SJSA1 (cell line): ENCODE measurements around the gene RANBP3. TPM values are rescaled to one million over a fixed set of nuclear protein-coding genes. Genes with fewer than 3 reads are reported as not detected.
A peak's percentile ranks its signal among the peaks of the same experiment; 100 is the strongest.

Source experiments
- DNase-seq, 2 experiments: peaks; one replicate each; pipeline ENCODE4 v3.0.0-alpha.2; 2015 to 2020; ENCODE audit warnings: low spot score in 2 of 2, low read depth in 1 of 2
- H3K27ac ChIP-seq: fragments of 250-450 bp; sonication (Bioruptor Pico); 2 replicates; pipeline ENCODE4 v1.5.1; 2020; ENCODE audit warnings: mild to moderate bottlenecking, moderate library complexity
- H3K27me3 ChIP-seq: fragments of 250-450 bp; sonication (Bioruptor Pico); replicated peaks from 2 replicates; pipeline ENCODE4 v1.5.1; 2020; ENCODE audit warnings: mild to moderate bottlenecking, moderate library complexity
- H3K36me3 ChIP-seq: fragments of 250-450 bp; sonication (Bioruptor Pico); 2 replicates; pipeline ENCODE4 v1.5.1; 2020; ENCODE audit warnings: mild to moderate bottlenecking
- H3K4me1 ChIP-seq: fragments of 250-450 bp; sonication (Bioruptor Pico); replicated peaks from 2 replicates; pipeline ENCODE4 v1.6.1; 2021; ENCODE audit warnings: mild to moderate bottlenecking
- H3K4me3 ChIP-seq: fragments of 250-450 bp; sonication (Bioruptor Pico); 2 replicates; pipeline ENCODE4 v1.5.1; 2020; ENCODE audit warnings: mild to moderate bottlenecking
- H3K9me3 ChIP-seq: fragments of 250-450 bp; sonication (Bioruptor Pico); replicated peaks from 2 replicates; pipeline ENCODE4 v1.5.1; 2020; ENCODE audit warnings: mild to moderate bottlenecking
- total RNA-seq: library from RNA; depleted of rRNA; stranded (reverse); fragments of >200 nt; shearing (Covaris generic); gene quantifications from 2 replicates; pipeline ENCODE4 v1.2.3, GENCODE V29; 2014

RANBP3 gene
- total RNA-seq, 1 experiment from 2014 or later: 81.2 TPM

DNA sequence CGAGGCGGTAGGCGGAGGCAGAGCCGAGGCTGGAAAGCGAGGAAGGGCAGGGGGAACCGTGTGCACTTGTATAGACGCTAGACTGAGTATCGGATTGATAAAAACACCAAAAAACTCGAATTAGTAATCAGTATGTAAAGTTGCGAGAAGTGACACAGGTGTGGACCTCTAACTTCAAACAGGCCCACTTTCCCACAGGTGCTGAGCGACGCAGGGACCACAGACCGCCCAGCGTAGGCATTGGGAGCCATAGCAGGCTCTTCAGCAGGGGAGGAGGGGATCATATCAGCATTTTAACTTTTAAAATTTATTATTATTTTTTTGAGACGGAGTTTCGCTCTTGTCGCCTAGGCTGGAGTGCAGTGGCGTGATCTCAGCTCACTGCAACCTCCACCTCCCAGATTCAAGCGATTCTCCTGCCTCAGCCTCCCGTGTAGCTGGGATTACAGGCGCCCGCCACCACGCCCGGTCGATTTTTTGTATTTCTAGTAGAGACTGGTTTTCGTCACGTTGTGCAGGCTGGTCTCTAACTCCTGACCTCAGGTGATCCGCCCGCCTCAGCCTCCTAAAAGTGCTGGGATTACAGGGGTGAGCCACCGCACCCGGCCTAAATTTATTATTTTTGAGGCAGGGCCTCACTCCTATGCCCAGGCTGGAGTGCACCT, 72.7 kb downstream of the RANBP3 start:
- Histone ChIP-seq H3K9me3 (0 out of 2 replicates have a peak, but pooled peaks cover 2% of the 10 kb centered on the region), H3K36me3 (peaks cover 25% of the 10 kb centered on the region), H3K27ac (peak overlapping the region; percentile 7; the same call in 1 of the 2 replicates), H3K27me3 (no peaks in the 10 kb centered on the region), H3K4me1 (peaks cover 12% of the 10 kb centered on the region), H3K4me3 (peak overlapping the region; percentile 83)
- no peak for DNase-seq

DNA sequence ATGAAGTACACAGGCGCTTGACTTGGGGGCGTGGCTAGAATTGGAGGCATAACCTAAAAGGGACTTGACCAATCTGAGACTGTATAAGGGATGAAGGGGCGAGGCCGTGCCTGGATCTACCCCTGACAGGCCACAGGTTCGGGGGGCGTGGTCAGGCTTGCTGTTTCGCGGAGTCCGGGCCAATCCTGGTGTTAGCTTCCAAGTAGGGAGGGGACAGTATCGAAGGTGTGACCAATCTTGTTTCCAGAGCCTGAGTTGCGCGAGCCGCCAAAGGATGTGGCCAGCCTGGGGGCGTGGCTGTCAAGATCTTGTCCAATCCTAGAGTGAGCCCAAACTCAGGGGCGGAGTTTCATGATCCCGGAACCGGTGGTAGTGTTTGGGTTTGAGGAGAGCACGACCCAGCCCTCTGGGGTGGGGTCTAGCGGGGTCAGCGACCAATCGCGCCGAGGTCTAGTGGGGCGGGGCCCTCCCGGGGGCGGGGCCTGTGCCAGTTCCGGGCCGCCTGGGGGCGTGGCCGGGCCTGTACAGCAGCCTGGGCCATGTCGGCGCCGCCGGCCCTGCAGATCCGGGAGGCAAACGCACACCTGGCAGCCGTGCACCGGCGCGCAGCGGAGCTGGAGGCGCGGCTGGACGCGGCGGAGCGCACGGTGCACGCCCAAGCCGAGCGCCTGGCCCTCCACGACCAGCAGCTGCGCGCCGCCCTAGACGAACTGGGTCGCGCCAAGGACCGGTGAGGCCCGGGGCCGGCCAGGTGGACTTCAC, 73.4 kb downstream of the RANBP3 start, which contains the start of gene VMAC:
VMAC (plus strand) TSS at position 521 of the 762 bp plus-strand sequence; CDS start at position 540, 19 bp downstream.
- Histone ChIP-seq H3K27me3 (no peaks in the 10 kb centered on the region), H3K9me3 (0 out of 2 replicates have a peak, but pooled peaks cover 2% of the 10 kb centered on the region), H3K36me3 (peaks cover 25% of the 10 kb centered on the region), H3K4me3 (peak within 1 kb of the TSS; percentile 83), H3K27ac (peak within 1 kb of the TSS; percentile 85), H3K4me1 (peaks cover 12% of the 10 kb centered on the region)
- peak; percentile 100 for DNase-seq

GRCh38 chr19:5903624-5904351, 74.2 kb downstream of the RANBP3 start, which contains the start of gene NDUFA11:
Gene NDUFA11, minus strand, starts transcription at chr19:5903790. Its CDS starts 82 bp downstream, at chr19:5903708.
- peak; percentile 99 for DNase-seq

GRCh38 chr19:5903056-5903623, 74.8 kb downstream of the RANBP3 start:
- DNase-seq: peak in 1 of 2 experiments; percentile 36
- peak overlapping the region; percentile 85 for H3K27ac ChIP-seq

More at GRCh38 chr19:5903624-5904351, 74.2 kb downstream of the RANBP3 start, which contains the start of gene NDUFA11:
- Histone ChIP-seq H3K27me3 (no peaks in the 10 kb centered on the region), H3K9me3 (0 out of 2 replicates have a peak, but pooled peaks cover 2% of the 10 kb centered on the region), H3K4me3 (peak within 1 kb of the TSS; percentile 83), H3K4me1 (peaks cover 12% of the 10 kb centered on the region), H3K27ac (peak within 1 kb of the TSS; percentile 85), H3K36me3 (peaks cover 24% of the 10 kb centered on the region)

DNA sequence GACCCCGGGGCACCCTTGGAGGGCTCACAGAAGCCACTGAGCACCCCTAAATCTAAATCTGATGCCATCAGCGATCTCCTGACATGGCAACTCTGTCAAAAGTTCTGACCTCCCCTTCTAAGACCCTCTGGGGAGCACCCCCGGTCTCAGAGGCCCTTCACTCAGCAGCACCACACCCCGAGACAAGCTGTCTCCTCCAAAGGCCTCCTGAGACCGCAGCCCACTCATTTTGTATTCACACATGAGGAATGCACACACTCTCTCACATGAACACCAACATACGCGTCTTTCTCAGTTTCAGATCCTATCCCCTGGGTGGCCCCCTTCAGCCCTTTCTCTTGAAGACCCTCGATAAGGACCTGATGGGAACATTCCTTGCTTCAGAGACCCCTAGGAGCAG, 77.0 kb downstream of the RANBP3 start:
- H3K4me3 ChIP-seq: no peak overlapping the region
- DNase-seq: no peak
- H3K4me1 ChIP-seq: peaks cover 12% of the 10 kb centered on the region
- peaks cover 34% of the 10 kb centered on the region for H3K36me3 ChIP-seq
- H3K27ac ChIP-seq: no peak overlapping the region
- H3K27me3 ChIP-seq: no peaks in the 10 kb centered on the region
- 0 out of 2 replicates have a peak, but pooled peaks cover 2% of the 10 kb centered on the region for H3K9me3 ChIP-seq

More at GRCh38 chr19:5903056-5903623, 74.8 kb downstream of the RANBP3 start:
- Histone ChIP-seq H3K4me1 (peaks cover 12% of the 10 kb centered on the region), H3K27me3 (no peaks in the 10 kb centered on the region), H3K9me3 (0 out of 2 replicates have a peak, but pooled peaks cover 2% of the 10 kb centered on the region), H3K36me3 (peaks cover 27% of the 10 kb centered on the region), H3K4me3 (peak overlapping the region; percentile 83)

- no peaks in the 10 kb centered on the region for H3K27me3 ChIP-seq
- H3K4me1 ChIP-seq: peaks cover 6% of the 10 kb centered on the region
- no peak for DNase-seq
- peaks cover 45% of the 10 kb centered on the region for H3K36me3 ChIP-seq
- 0 out of 2 replicates have a peak, but pooled peaks cover 2% of the 10 kb centered on the region for H3K9me3 ChIP-seq
- no peak overlapping the region for H3K27ac ChIP-seq
- H3K4me3 ChIP-seq: no peak overlapping the region
Observed at GRCh38 chr19:5899728-5900526, 78.0 kb downstream of the RANBP3 start.

GRCh38 chr19:5897189-5897969, 80.6 kb downstream of the RANBP3 start:
- no peak for DNase-seq
- Histone ChIP-seq H3K9me3 (no peaks in the 10 kb centered on the region), H3K4me1 (peaks cover 3% of the 10 kb centered on the region), H3K27me3 (no peaks in the 10 kb centered on the region), H3K36me3 (peaks cover 48% of the 10 kb centered on the region), H3K4me3 (no peak overlapping the region), H3K27ac (no peak overlapping the region)

GRCh38 chr19:5896365-5897076, 81.4 kb downstream of the RANBP3 start:
- H3K36me3 ChIP-seq: peaks cover 44% of the 10 kb centered on the region
- DNase-seq: no peak
- no peak overlapping the region for H3K27ac ChIP-seq
- no peak overlapping the region for H3K4me3 ChIP-seq
- H3K4me1 ChIP-seq: peaks cover 9% of the 10 kb centered on the region
- H3K27me3 ChIP-seq: no peaks in the 10 kb centered on the region
- no peaks in the 10 kb centered on the region for H3K9me3 ChIP-seq

GRCh38 chr19:5895890-5896289, 82.0 kb downstream of the RANBP3 start:
- H3K4me1 ChIP-seq: peaks cover 9% of the 10 kb centered on the region
- H3K4me3 ChIP-seq: no peak overlapping the region
- H3K36me3 ChIP-seq: peaks cover 40% of the 10 kb centered on the region
- no peaks in the 10 kb centered on the region for H3K27me3 ChIP-seq
- no peaks in the 10 kb centered on the region for H3K9me3 ChIP-seq
- no peak overlapping the region for H3K27ac ChIP-seq
- DNase-seq: no peak

- no peak overlapping the region for H3K27ac ChIP-seq
- no peaks in the 10 kb centered on the region for H3K27me3 ChIP-seq
- H3K4me1 ChIP-seq: peaks cover 13% of the 10 kb centered on the region
- H3K9me3 ChIP-seq: no peaks in the 10 kb centered on the region
- no peak overlapping the region for H3K4me3 ChIP-seq
- no peak for DNase-seq
- H3K36me3 ChIP-seq: peaks cover 38% of the 10 kb centered on the region
Observed at GRCh38 chr19:5895409-5895808, 82.5 kb downstream of the RANBP3 start.

DNA sequence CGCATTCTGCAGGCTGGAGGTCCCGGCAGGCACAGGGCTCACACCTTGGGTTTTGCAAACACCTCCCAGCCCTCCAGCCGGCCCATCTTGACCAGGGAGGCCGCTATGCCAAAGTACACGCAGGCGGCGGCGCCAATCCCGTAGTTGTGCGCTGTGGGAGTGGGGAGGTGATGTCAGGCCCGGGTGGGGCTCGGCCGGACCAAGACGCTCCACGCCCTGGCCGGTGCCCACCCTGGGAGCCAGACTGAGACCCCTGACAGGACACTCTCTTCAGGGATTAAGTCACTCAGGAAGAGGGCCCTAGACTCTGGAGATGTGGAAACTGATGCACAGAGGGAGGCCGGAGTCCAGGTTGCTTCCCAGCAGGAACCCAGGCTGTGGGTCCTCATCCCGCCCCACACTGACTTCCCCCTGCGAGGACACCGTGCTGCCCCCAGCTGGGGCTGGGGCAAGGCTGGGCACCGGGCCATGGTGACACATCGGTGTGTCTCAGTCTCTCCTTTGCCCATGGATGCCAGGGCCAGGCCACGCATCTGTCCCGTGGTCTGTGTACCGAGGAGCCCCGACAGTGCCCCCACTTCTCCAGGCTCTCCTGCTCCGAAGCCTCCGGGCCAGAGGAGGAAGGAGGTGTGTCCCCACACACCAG, 83.1 kb downstream of the RANBP3 start:
- peaks cover 19% of the 10 kb centered on the region for H3K4me1 ChIP-seq
- no peaks in the 10 kb centered on the region for H3K27me3 ChIP-seq
- no peak overlapping the region for H3K27ac ChIP-seq
- H3K36me3 ChIP-seq: peaks cover 32% of the 10 kb centered on the region
- H3K9me3 ChIP-seq: no peaks in the 10 kb centered on the region
- no peak overlapping the region for H3K4me3 ChIP-seq
- DNase-seq: no peak
